Activated naive CD4-positive, alpha-beta T cell treated with anti-CD3 and anti-CD28 coated beads for 36 hours (primary cell): ENCODE measurements around the gene RNF125. TPM values are rescaled to one million over a fixed set of nuclear protein-coding genes. Genes with fewer than 3 reads are reported as not detected.

ENCODE experiments used
- total RNA-seq, 2 experiments: library from RNA; stranded (reverse); gene quantifications; one replicate each; pipeline ENCODE4 v1.2.3, GENCODE V29; 2021

Gene RNF125
- total RNA-seq, 2 experiments from 2014 or later = 11.4 to 12.0 TPM

Other genes starting within 250 kb of the RNF125 start
- 10 to 100 TPM; 24.9 to 26.5 TPM for gene TRAPPC8, start 75.7 kb upstream of the RNF125 start, total RNA-seq
- gene RNF138, start 73.0 kb downstream of the RNF125 start, total RNA-seq = 10 to 100 TPM; 75.4 to 85.5 TPM
- not detected for gene MEP1B, start 171.2 kb downstream of the RNF125 start, total RNA-seq